Panc1 (cell line): ENCODE measurements around the gene ACOT4.

Experiments
- POLR2AphosphoS5 ChIP-seq: IDR thresholded peaks from 2 replicates; pipeline ENCODE4 v1.6.1; 2012; ENCODE audit warnings: mild to moderate bottlenecking, low read depth, low read length, moderate library complexity
- SIN3A ChIP-seq: IDR thresholded peaks from 2 replicates; pipeline ENCODE4 v1.6.1; 2012; ENCODE audit warnings: low read depth, mild to moderate bottlenecking, low read length, moderate library complexity, borderline replicate concordance; ENCODE audit not compliant: insufficient read depth
- TCF7L2 ChIP-seq: IDR thresholded peaks from 2 replicates; pipeline ENCODE4 v1.6.1; 2011; ENCODE audit warnings: mild to moderate bottlenecking, low read depth, low read length, inconsistent platforms
- TF ChIP-seq, protein P1 (sequence below): fragments of 450-650 bp; IDR thresholded peaks from 2 replicates; pipeline ENCODE4 v1.5.1; 2017; ENCODE audit warnings: mild to moderate bottlenecking
- TF ChIP-seq, protein P2 (sequence below), 2 experiments: IDR thresholded peaks; 2 replicates each; pipeline ENCODE4 v1.6.1; 2011 to 2012; ENCODE audit warnings: low read depth in 2 of 2, control low read depth in 1 of 2, low read length in 1 of 2, mild to moderate bottlenecking in 1 of 2, moderate library complexity in 1 of 2; ENCODE audit not compliant: insufficient read depth in 1 of 2

DNA sequence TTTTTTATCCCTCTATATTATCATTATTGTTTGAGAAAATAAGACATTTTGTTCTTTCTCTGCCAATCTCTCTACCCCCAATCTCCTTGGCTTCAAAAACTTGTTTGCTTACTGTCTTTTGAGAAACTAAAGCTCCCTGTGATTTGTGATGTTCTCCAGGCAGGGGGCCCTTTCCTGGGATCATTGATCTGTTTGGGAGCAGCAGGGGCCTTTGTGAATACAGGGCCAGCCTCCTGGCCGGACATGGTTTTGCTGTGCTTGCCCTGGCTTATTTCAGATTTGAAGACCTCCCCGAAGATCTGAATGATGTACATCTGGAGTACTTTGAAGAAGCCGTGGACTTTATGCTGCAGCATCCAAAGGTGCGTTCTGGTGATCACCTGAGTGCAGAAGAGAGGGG lies 25.2 kb downstream of the ACOT4 start:
- TF ChIP-seq, protein P1, sequence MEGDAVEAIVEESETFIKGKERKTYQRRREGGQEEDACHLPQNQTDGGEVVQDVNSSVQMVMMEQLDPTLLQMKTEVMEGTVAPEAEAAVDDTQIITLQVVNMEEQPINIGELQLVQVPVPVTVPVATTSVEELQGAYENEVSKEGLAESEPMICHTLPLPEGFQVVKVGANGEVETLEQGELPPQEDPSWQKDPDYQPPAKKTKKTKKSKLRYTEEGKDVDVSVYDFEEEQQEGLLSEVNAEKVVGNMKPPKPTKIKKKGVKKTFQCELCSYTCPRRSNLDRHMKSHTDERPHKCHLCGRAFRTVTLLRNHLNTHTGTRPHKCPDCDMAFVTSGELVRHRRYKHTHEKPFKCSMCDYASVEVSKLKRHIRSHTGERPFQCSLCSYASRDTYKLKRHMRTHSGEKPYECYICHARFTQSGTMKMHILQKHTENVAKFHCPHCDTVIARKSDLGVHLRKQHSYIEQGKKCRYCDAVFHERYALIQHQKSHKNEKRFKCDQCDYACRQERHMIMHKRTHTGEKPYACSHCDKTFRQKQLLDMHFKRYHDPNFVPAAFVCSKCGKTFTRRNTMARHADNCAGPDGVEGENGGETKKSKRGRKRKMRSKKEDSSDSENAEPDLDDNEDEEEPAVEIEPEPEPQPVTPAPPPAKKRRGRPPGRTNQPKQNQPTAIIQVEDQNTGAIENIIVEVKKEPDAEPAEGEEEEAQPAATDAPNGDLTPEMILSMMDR, result no peak
- TF ChIP-seq POLR2AphosphoS5 (no peak), TCF7L2 (no peak), SIN3A (no peak)
- TF ChIP-seq, protein P2, sequence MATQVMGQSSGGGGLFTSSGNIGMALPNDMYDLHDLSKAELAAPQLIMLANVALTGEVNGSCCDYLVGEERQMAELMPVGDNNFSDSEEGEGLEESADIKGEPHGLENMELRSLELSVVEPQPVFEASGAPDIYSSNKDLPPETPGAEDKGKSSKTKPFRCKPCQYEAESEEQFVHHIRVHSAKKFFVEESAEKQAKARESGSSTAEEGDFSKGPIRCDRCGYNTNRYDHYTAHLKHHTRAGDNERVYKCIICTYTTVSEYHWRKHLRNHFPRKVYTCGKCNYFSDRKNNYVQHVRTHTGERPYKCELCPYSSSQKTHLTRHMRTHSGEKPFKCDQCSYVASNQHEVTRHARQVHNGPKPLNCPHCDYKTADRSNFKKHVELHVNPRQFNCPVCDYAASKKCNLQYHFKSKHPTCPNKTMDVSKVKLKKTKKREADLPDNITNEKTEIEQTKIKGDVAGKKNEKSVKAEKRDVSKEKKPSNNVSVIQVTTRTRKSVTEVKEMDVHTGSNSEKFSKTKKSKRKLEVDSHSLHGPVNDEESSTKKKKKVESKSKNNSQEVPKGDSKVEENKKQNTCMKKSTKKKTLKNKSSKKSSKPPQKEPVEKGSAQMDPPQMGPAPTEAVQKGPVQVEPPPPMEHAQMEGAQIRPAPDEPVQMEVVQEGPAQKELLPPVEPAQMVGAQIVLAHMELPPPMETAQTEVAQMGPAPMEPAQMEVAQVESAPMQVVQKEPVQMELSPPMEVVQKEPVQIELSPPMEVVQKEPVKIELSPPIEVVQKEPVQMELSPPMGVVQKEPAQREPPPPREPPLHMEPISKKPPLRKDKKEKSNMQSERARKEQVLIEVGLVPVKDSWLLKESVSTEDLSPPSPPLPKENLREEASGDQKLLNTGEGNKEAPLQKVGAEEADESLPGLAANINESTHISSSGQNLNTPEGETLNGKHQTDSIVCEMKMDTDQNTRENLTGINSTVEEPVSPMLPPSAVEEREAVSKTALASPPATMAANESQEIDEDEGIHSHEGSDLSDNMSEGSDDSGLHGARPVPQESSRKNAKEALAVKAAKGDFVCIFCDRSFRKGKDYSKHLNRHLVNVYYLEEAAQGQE (IDR thresholded peaks at IDR 0.05; ENCODE audit: insufficient read depth in 1 of 2, low read depth in 2 of 2, low read length in 1 of 2), result no peak
